HFFc6 (cell line): ENCODE measurements around the gene NME2. TPM values are rescaled to one million over a fixed set of nuclear protein-coding genes. Genes with fewer than 3 reads are reported as not detected.

ENCODE experiments used
- DNase-seq: peaks from one replicate; pipeline ENCODE4 v3.0.0-alpha.2; 2018
- H3K27ac Mint-ChIP-seq: 2 replicates; pipeline ENCODE4 v1.8.0; 2020; ENCODE audit warnings: mild to moderate bottlenecking, mixed read lengths
- H3K27me3 Mint-ChIP-seq: 2 replicates; pipeline ENCODE4 v1.8.0; 2021; ENCODE audit warnings: mild to moderate bottlenecking, moderate library complexity, mixed read lengths; ENCODE audit not compliant: insufficient read depth
- H3K36me3 Mint-ChIP-seq: 2 replicates; pipeline ENCODE4 v1.8.0; 2021; ENCODE audit warnings: low read depth, mixed read lengths
- H3K4me1 Mint-ChIP-seq: 2 replicates; pipeline ENCODE4 v1.8.0; 2020; ENCODE audit warnings: low read depth, mixed read lengths
- H3K4me3 Mint-ChIP-seq: 2 replicates; pipeline ENCODE4 v1.8.0; 2020; ENCODE audit warnings: mild to moderate bottlenecking, moderate library complexity, mixed read lengths
- H3K9me3 Mint-ChIP-seq: 2 replicates; pipeline ENCODE4 v1.8.0; 2020; ENCODE audit warnings: mild to moderate bottlenecking, mixed read lengths
- total RNA-seq, 6 experiments: library from RNA; stranded (reverse); fragmentation: NEBNext Ultra II Directional; extraction: Animal tissue kit (Norgen Biotek cat#: 25700); gene quantifications; 2 replicates in 1 of 6; 3 replicates in 5 of 6; pipeline ENCODE4 v1.2.3, GENCODE V29; 2021
- TF ChIP-seq, protein P1 (sequence below): fragments of 200-600 bp; sonication (generic); IDR thresholded peaks from 2 replicates; pipeline ENCODE4 v1.5.0; 2021; ENCODE audit warnings: antibody characterized with exemption, mild to moderate bottlenecking

The NME2 gene
- total RNA-seq, 6 experiments from 2014 or later, result 709 to 868 (median 778) TPM

DNA sequence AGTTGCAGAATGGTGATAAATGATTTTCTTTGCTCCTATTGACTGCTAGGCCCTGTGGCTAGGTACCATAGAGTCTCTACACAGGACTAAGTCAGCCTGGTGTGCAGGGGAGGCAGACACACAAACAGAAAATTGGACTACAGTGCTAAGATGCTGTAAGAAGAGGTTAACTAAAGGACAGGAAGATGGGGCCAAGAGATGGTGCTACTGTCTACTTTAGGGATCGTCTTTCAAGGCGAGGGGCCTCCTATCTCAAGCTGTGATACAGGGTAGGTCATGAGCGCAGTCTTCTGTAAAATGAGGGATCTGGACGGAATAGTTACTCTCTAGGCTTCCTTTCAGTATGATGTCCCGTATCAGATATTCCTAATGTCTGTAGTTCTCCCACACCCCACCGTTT is 12.0 kb upstream of the NME2 start:
- Mint-ChIP-seq H3K9me3 (no peaks in the 10 kb centered on the region), H3K4me1 (peaks cover 20% of the 10 kb centered on the region), H3K27me3 (no peaks in the 10 kb centered on the region), H3K36me3 (peaks cover 13% of the 10 kb centered on the region; the same call in 1 of the 2 replicates), H3K27ac (no peak overlapping the region), H3K4me3 (no peak overlapping the region)
- TF ChIP-seq, protein P1, sequence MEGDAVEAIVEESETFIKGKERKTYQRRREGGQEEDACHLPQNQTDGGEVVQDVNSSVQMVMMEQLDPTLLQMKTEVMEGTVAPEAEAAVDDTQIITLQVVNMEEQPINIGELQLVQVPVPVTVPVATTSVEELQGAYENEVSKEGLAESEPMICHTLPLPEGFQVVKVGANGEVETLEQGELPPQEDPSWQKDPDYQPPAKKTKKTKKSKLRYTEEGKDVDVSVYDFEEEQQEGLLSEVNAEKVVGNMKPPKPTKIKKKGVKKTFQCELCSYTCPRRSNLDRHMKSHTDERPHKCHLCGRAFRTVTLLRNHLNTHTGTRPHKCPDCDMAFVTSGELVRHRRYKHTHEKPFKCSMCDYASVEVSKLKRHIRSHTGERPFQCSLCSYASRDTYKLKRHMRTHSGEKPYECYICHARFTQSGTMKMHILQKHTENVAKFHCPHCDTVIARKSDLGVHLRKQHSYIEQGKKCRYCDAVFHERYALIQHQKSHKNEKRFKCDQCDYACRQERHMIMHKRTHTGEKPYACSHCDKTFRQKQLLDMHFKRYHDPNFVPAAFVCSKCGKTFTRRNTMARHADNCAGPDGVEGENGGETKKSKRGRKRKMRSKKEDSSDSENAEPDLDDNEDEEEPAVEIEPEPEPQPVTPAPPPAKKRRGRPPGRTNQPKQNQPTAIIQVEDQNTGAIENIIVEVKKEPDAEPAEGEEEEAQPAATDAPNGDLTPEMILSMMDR, result no peak
- no peak for DNase-seq

DNA sequence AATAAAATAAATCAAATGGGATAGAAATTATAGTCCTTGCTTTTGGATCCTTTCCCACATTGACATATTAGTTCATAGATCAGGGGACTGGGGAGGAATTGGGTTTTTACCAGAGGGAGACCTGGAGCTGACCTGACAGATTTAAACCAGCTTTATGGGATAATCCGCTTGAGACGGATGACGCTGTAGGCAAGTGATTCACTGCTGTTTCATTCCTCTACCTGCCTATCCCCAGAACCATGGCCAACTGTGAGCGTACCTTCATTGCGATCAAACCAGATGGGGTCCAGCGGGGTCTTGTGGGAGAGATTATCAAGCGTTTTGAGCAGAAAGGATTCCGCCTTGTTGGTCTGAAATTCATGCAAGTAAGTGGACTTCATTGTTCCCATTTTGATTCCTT is 10.8 kb upstream of the NME2 start:
- Mint-ChIP-seq H3K27me3 (no peaks in the 10 kb centered on the region), H3K4me3 (no peak overlapping the region; the same call in 1 of the 2 replicates), H3K4me1 (peaks cover 20% of the 10 kb centered on the region), H3K9me3 (no peaks in the 10 kb centered on the region), H3K36me3 (peaks cover 20% of the 10 kb centered on the region; the same call in 1 of the 2 replicates), H3K27ac (no peak overlapping the region; the same call in 1 of the 2 replicates)
- no peak for DNase-seq
- TF ChIP-seq, protein P1, result no peak

DNA sequence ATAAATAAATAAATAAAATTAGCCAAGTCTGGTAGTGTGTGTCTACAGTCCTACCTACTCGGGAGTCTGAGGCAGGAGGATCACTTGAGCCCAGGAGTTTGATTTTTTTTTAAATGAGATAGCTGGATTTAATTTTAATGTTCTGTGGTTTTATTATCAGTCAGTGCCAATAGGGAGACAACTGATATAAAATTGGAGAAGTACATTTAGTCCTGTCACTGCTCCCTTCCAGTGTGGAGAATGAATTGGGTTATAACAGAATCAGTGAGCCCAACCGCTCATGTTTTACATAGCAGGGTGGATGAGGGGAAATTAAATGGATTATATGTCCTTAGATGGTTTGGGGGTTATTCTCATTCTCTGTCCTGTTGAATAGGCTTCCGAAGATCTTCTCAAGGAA is 6.6 kb upstream of the NME2 start:
- H3K36me3 Mint-ChIP-seq, result peaks cover 44% of the 10 kb centered on the region; the same call in 1 of the 2 replicates

DNA sequence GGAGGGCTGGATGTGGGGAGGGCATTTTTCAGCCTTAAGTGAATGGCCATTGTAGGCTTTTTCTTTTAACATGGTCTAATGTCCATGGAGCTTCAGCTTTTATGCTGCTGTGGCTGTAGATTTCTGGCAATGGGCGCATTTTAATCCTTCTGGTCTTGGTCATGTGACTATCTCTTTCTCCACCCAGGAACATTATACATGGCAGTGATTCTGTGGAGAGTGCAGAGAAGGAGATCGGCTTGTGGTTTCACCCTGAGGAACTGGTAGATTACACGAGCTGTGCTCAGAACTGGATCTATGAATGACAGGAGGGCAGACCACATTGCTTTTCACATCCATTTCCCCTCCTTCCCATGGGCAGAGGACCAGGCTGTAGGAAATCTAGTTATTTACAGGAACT is 4.7 kb upstream of the NME2 start:
- peaks cover 1% of the 10 kb centered on the region for H3K27me3 Mint-ChIP-seq
- peaks cover 22% of the 10 kb centered on the region for H3K4me1 Mint-ChIP-seq
- no peaks in the 10 kb centered on the region for H3K9me3 Mint-ChIP-seq
- H3K36me3 Mint-ChIP-seq, result peaks cover 36% of the 10 kb centered on the region; the same call in 1 of the 2 replicates
- no peak overlapping the region for H3K4me3 Mint-ChIP-seq
- TF ChIP-seq, protein P1, result no peak
- DNase-seq, result no peak
- no peak overlapping the region for H3K27ac Mint-ChIP-seq

More for the DNA sequence above, 6.6 kb upstream of the NME2 start:
- no peak overlapping the region for H3K27ac Mint-ChIP-seq
- TF ChIP-seq, protein P1, result no peak
- peaks cover 19% of the 10 kb centered on the region for H3K4me1 Mint-ChIP-seq
- no peak overlapping the region for H3K4me3 Mint-ChIP-seq
- DNase-seq, result no peak
- H3K27me3 Mint-ChIP-seq, result peaks cover 1% of the 10 kb centered on the region; the same call in 1 of the 2 replicates
- no peaks in the 10 kb centered on the region for H3K9me3 Mint-ChIP-seq

DNA sequence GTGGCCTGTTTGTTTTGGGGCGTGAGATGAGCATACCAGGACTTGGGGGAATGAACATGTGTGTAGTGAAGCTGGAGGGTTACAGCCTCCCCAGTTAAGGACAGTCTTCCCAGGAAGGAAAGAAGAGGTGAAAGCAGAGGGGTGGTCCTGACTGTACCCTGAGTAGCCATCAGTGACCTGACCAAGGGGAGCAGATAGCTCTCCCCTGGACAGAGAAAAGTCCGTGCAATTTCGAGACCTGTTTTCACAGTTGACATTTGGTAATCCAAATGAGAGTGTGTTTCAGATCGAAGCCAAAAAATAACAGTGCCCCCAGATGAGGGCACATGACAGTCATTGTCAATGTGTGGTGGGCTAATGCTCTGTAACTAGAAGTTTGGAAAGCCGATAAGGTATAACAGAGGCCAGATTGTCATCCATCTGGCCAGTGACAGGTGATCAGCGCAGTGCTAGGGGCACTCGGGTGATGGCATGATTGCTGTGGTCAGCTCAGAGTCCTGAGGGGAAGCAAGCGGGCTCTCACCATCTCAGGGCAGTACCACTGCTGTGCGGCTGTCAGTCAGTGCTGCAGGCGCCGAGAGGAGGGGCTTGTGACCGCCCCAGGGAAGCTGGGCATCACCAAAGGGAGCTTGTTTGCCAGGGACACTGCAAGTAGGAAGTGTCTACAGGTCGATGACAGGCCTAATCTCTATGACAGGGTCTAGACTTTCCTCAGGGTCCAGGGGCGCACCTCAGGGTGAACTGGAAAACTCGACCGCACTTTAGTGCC is 1.1 kb upstream of the NME2 start:
- H3K27me3 Mint-ChIP-seq, result peaks cover 1% of the 10 kb centered on the region
- peak overlapping the region; percentile 97 for H3K27ac Mint-ChIP-seq
- H3K36me3 Mint-ChIP-seq, result peaks cover 46% of the 10 kb centered on the region
- H3K4me3 Mint-ChIP-seq, result peak overlapping the region; percentile 91
- TF ChIP-seq, protein P1, result no peak
- DNase-seq, result no peak
- H3K9me3 Mint-ChIP-seq, result no peaks in the 10 kb centered on the region
- peaks cover 40% of the 10 kb centered on the region for H3K4me1 Mint-ChIP-seq
